CD4-positive, CD25-positive, alpha-beta regulatory T cell (primary cell): Measurements from ENCODE around the gene AKAP7. TPM values are rescaled to one million over a fixed set of nuclear protein-coding genes. Genes with fewer than 3 reads are reported as not detected.
A peak's percentile ranks its signal among the peaks of the same experiment; 100 is the strongest.

Experiments
- ATAC-seq, 2 donors: fragments of 150-1000 bp; cut with Tn5 transposase; one replicate each; pipeline ENCODE4 v1.10.0; 2021; ENCODE audit warnings: low read depth in 2 of 2, moderate number of reproducible peaks in 2 of 2, moderate library complexity in 1 of 2
- DNase-seq, 3 donors: peaks; one replicate each; pipeline versions ENCODE4 v3.0.0 to v3.0.0-alpha.2; 2012 to 2022; ENCODE audit warnings: mixed read lengths in 1 of 3
- H3K27ac ChIP-seq: one replicate; pipeline ENCODE4 v1.7.0; 2013; ENCODE audit warnings: mild to moderate bottlenecking, low read length; ENCODE audit not compliant: insufficient read depth, poor library complexity, severe bottlenecking
- H3K27me3 ChIP-seq: one replicate; pipeline ENCODE4 v1.7.0; 2013; ENCODE audit warnings: low read length; ENCODE audit not compliant: control insufficient read depth, insufficient read depth
- H3K36me3 ChIP-seq: one replicate; pipeline ENCODE4 v1.7.0; 2013; ENCODE audit warnings: mild to moderate bottlenecking, low read length, moderate library complexity; ENCODE audit not compliant: control insufficient read depth, insufficient read depth
- H3K4me1 ChIP-seq: 2 replicates; pipeline ENCODE4 v1.7.0; 2013; ENCODE audit warnings: mild to moderate bottlenecking, low read length; ENCODE audit not compliant: insufficient read depth, control insufficient read depth, poor library complexity, severe bottlenecking
- H3K4me3 ChIP-seq: one replicate; pipeline ENCODE4 v1.7.0; 2013; ENCODE audit warnings: low read depth, mild to moderate bottlenecking, low read length, moderate library complexity
- H3K9me3 ChIP-seq, 2 experiments: 1 replicate in 1 of 2; 2 replicates in 1 of 2; pipeline ENCODE4 v1.7.0; 2013; ENCODE audit warnings: low read length in 2 of 2, mild to moderate bottlenecking in 1 of 2, moderate library complexity in 1 of 2; ENCODE audit not compliant: control insufficient read depth in 2 of 2
- H3K27ac Mint-ChIP-seq, 3 donors: one replicate each; pipeline ENCODE4 v1.8.0; 2020 to 2022; ENCODE audit warnings: mild to moderate bottlenecking in 3 of 3, mixed read lengths in 3 of 3, moderate library complexity in 2 of 3
- H3K27me3 Mint-ChIP-seq: one replicate; pipeline ENCODE4 v1.8.0; 2022; ENCODE audit warnings: mild to moderate bottlenecking, mixed read lengths
- H3K36me3 Mint-ChIP-seq: one replicate; pipeline ENCODE4 v1.8.0; 2020; ENCODE audit warnings: mixed read lengths
- H3K4me1 Mint-ChIP-seq, 4 donors: one replicate each; pipeline ENCODE4 v1.8.0; 2020 to 2022; ENCODE audit warnings: mixed read lengths in 4 of 4, mild to moderate bottlenecking in 1 of 4
- H3K4me3 Mint-ChIP-seq, 4 donors: one replicate each; pipeline ENCODE4 v1.8.0; 2020 to 2022; ENCODE audit warnings: mild to moderate bottlenecking in 4 of 4, mixed read lengths in 4 of 4, moderate library complexity in 3 of 4
- H3K9me3 Mint-ChIP-seq, 7 donors: one replicate each; pipeline ENCODE4 v1.8.0; 2020 to 2022; ENCODE audit warnings: mixed read lengths in 7 of 7, mild to moderate bottlenecking in 3 of 7, moderate library complexity in 2 of 7
- polyA plus RNA-seq, 4 donors: library from polyadenylated mRNA; unstranded; fragments of 300-500 nt; fragmentation: Illumina TruSeq; gene quantifications; one replicate each; pipeline ENCODE4 v1.2.3, GENCODE V29; 2021
- total RNA-seq: library from RNA; stranded (reverse); gene quantifications from one replicate; pipeline ENCODE4 v1.2.3, GENCODE V29; 2022

The AKAP7 gene
- total and polyA plus RNA-seq, 5 donors from 2014 or later, result 3.0 to 20.6 (median 10.5) TPM

DNA sequence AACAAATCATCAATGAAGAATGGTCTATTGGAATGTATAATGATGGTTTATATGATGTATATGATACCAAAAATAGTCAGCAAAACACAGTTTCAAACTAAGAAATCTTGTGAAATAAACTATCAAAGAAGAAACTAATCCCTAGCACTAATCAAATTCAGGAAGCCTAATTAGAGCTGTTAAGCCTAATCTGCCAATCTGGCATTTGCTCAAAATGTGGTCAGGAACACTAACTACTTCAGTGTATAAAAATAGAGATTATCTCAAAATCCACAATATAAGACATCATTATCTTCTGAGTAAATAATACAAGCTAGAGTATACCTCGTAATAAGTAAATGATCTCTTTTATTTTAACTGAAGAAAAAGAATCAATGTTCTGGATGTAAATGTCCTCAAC is 12.8 kb upstream of the AKAP7 start:
- Histone ChIP-seq H3K4me1 (no peaks in the 10 kb centered on the region), H3K27me3 (peaks cover 3% of the 10 kb centered on the region), H3K36me3 (no peaks in the 10 kb centered on the region), H3K27ac (no peak overlapping the region), H3K4me3 (no peak overlapping the region), H3K9me3 (no peaks in the 10 kb centered on the region)
- H3K4me3 Mint-ChIP-seq, result no peak overlapping the region
- H3K4me1 Mint-ChIP-seq, result no peaks in the 10 kb centered on the region
- ATAC-seq (no peak), DNase-seq (no peak)
- H3K36me3 Mint-ChIP-seq, result no peaks in the 10 kb centered on the region
- no peak overlapping the region for H3K27ac Mint-ChIP-seq
- H3K9me3 Mint-ChIP-seq, result peaks cover 0 to 4% (median 0%) of the 10 kb centered on the region in 7 donors
- peaks cover 41% of the 10 kb centered on the region for H3K27me3 Mint-ChIP-seq

DNA sequence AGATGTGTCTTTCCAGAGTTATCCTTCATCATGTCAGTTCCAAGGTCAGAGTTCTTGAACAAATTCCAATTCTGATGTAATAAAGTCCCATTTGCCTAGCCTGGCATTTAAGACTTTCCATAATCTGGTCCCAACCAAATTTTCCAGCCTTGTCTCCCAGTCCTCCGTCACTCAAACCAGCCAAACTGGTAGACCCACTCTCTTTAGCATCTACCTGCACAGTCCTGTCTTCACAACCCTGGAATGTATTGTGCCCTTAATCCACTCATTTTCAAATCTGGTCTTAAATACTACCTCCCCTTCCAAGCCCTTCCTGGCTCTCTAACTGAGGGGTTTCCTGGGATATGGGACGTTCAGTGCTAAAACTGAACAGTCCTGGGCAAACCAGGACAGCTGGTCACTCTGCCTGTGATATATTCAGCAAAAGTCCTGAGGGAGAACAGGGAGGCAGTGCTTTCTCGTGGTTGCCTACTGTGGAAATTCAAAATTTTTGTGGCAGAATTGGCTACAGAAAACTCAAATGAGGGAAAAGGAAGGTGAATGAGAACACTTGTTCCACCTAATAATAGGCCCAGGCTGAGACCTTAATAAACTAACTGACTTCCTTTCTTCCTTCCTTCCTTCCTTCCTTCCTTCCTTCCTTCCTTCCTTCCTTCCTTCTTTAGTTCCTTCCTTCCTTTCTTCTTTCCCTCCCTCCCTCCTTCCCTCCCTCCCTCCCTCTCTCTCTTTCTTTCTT is 10.8 kb upstream of the AKAP7 start:
- Mint-ChIP-seq H3K4me1 (no peaks in the 10 kb centered on the region), H3K4me3 (no peak overlapping the region), H3K36me3 (no peaks in the 10 kb centered on the region), H3K27ac (no peak overlapping the region), H3K27me3 (peaks cover 34% of the 10 kb centered on the region), H3K9me3 (peaks cover 0 to 4% (median 0%) of the 10 kb centered on the region in 7 donors)
- Histone ChIP-seq H3K9me3 (no peaks in the 10 kb centered on the region), H3K27ac (no peak overlapping the region), H3K4me1 (no peaks in the 10 kb centered on the region), H3K4me3 (no peak overlapping the region), H3K27me3 (peaks cover 3% of the 10 kb centered on the region), H3K36me3 (no peaks in the 10 kb centered on the region)
- ATAC-seq (no peak), DNase-seq (no peak)

DNA sequence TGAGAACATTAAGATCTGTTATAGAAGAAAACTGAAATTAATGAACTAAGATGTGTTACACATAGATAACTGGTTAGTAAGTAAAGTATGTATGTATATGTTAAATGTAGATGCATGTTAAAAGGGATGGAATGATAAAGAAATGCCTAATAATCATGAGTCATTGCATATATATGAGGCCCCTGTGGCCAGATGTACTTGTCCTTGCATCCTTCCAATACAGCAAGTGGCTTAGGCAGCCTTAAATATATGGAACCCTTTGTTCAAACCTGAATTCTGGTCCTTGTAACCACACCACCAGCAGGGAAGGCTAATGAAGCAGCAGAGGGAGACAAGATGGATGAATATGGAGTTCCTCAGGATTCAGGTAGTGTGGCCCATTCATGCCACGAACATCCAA is 9.8 kb upstream of the AKAP7 start:
- Histone ChIP-seq H3K27ac (no peak overlapping the region), H3K36me3 (no peaks in the 10 kb centered on the region), H3K4me1 (no peaks in the 10 kb centered on the region), H3K27me3 (peaks cover 3% of the 10 kb centered on the region), H3K9me3 (no peaks in the 10 kb centered on the region), H3K4me3 (no peak overlapping the region)
- DNase-seq, result no peak
- Mint-ChIP-seq H3K4me3 (no peak overlapping the region), H3K4me1 (no peaks in the 10 kb centered on the region), H3K36me3 (no peaks in the 10 kb centered on the region), H3K27ac (no peak overlapping the region), H3K9me3 (peaks cover 0 to 4% (median 0%) of the 10 kb centered on the region in 7 donors), H3K27me3 (peaks cover 34% of the 10 kb centered on the region)
- ATAC-seq, result no peak

DNA sequence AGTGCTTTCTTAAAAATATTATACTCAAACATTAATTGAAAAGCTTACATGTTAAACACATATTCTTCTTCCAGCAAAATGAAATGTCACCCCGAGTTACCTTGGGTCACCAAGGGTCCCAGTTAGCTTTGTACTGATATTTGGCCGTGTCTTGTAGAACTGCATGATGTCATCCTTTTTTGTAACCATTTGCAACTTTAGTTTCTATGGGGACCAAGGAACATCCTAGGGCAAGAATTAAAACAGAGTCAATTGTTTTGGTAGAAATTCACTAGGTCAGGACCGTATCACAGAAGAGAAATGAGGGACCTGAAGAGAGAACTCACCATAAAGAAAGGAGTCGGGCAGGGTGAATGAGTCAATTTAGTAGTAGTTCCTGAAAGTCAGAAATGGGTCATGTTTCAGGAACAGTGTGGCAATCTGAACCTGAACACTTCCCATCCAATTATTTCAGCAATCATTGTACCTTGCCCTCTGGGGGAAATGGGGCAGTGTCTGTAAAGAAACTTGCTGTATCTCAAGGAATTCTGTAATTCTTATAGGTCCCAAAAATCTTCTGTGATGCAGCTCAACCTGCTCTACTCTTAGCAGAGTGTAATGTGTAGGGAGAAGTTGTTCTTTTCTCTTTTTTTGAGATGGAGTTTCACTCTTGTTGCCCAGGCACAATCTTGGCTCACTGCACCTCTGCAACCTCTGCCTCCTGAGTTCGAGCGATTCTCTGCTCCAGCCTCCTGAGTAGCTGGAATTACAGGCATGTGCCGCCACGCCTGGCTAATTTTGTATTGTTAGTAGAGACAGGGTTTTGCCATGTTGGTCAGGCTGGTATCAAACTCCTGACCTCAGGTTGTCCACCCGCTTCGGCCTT is 5.3 kb upstream of the AKAP7 start:
- peaks cover 56% of the 10 kb centered on the region for H3K27me3 Mint-ChIP-seq
- Histone ChIP-seq H3K4me1 (peaks cover under 1% of the 10 kb centered on the region), H3K27me3 (peaks cover 18% of the 10 kb centered on the region), H3K27ac (no peak overlapping the region), H3K9me3 (no peaks in the 10 kb centered on the region), H3K36me3 (no peaks in the 10 kb centered on the region), H3K4me3 (no peak overlapping the region)
- H3K36me3 Mint-ChIP-seq, result no peaks in the 10 kb centered on the region
- H3K4me3 Mint-ChIP-seq, result no peak overlapping the region
- no peaks in the 10 kb centered on the region for H3K9me3 Mint-ChIP-seq
- DNase-seq (no peak), ATAC-seq (no peak)
- no peak overlapping the region for H3K27ac Mint-ChIP-seq
- peaks cover 0 to 12% (median 5%) of the 10 kb centered on the region in 4 donors for H3K4me1 Mint-ChIP-seq

- Mint-ChIP-seq H3K4me3 (no peak overlapping the region), H3K27ac (no peak overlapping the region), H3K36me3 (no peaks in the 10 kb centered on the region), H3K9me3 (no peaks in the 10 kb centered on the region), H3K4me1 (peaks cover 0 to 13% (median 6%) of the 10 kb centered on the region in 4 donors), H3K27me3 (peaks cover 54% of the 10 kb centered on the region)
- DNase-seq (no peak), ATAC-seq (no peak)
- H3K4me3 ChIP-seq, result no peak overlapping the region
- no peaks in the 10 kb centered on the region for H3K9me3 ChIP-seq
- H3K4me1 ChIP-seq, result peaks cover 4% of the 10 kb centered on the region
- H3K36me3 ChIP-seq, result no peaks in the 10 kb centered on the region
- H3K27ac ChIP-seq, result no peak overlapping the region
- H3K27me3 ChIP-seq, result peaks cover 18% of the 10 kb centered on the region
Observed at GRCh38 chr6:131130554-131130940, 4.7 kb upstream of the AKAP7 start.

DNA sequence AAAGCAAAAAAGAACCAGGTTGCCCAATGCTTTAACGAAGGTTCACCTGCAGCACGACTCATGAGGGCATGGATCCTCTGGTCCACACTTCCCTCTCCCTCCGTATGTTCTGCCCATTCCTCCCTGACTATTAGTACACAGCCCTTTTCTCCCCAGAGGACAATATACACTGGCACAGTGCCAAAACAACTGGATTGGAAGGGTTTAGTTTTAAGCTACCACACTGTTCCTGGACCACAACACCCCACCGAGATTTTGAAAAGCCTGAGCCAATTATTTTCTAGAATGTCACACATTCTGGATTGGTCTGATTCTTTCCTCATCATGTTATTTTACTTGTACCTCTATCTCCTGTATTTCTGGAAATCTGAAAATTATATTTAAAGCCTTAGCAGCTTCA is 2.9 kb upstream of the AKAP7 start:
- Mint-ChIP-seq H3K4me1 (peaks cover 0 to 25% (median 14%) of the 10 kb centered on the region in 4 donors), H3K36me3 (no peaks in the 10 kb centered on the region), H3K27ac (no peak overlapping the region), H3K27me3 (peaks cover 62% of the 10 kb centered on the region), H3K4me3 (no peak overlapping the region), H3K9me3 (peaks cover 0 to 3% (median 0%) of the 10 kb centered on the region in 7 donors)
- peaks cover 30% of the 10 kb centered on the region for H3K27me3 ChIP-seq
- no peak overlapping the region for H3K4me3 ChIP-seq
- DNase-seq (no peak), ATAC-seq (no peak)
- no peaks in the 10 kb centered on the region for H3K36me3 ChIP-seq
- H3K9me3 ChIP-seq, result no peaks in the 10 kb centered on the region
- H3K4me1 ChIP-seq, result peaks cover 12% of the 10 kb centered on the region
- no peak overlapping the region for H3K27ac ChIP-seq

GRCh38 chr6:131134220-131134979 is 867 bp upstream of the AKAP7 start:
- Histone ChIP-seq H3K27me3 (peaks cover 30% of the 10 kb centered on the region), H3K4me1 (peaks cover 12% of the 10 kb centered on the region), H3K27ac (no peak overlapping the region), H3K36me3 (no peaks in the 10 kb centered on the region), H3K4me3 (peak overlapping the region; percentile 69), H3K9me3 (no peaks in the 10 kb centered on the region)
- peaks cover 0 to 25% (median 14%) of the 10 kb centered on the region in 4 donors for H3K4me1 Mint-ChIP-seq
- no peak for ATAC-seq
- H3K9me3 Mint-ChIP-seq, result peaks cover 0 to 3% (median 0%) of the 10 kb centered on the region in 7 donors
- H3K36me3 Mint-ChIP-seq, result no peaks in the 10 kb centered on the region
- no peak for DNase-seq
- peak overlapping the region; percentile 46 to 93 (median 88) for H3K4me3 Mint-ChIP-seq
- H3K27me3 Mint-ChIP-seq, result peaks cover 68% of the 10 kb centered on the region
- peak overlapping the region; percentile 87 to 95 (median 93) for H3K27ac Mint-ChIP-seq
